NCI-H2029 (cell line): ENCODE measurements around the gene FAM120B.

Source experiments
- DNase-seq: peaks from one replicate; lab custom pipeline; 2025; lab: John Stamatoyannopoulos, UW

The FAM120B gene

DNA sequence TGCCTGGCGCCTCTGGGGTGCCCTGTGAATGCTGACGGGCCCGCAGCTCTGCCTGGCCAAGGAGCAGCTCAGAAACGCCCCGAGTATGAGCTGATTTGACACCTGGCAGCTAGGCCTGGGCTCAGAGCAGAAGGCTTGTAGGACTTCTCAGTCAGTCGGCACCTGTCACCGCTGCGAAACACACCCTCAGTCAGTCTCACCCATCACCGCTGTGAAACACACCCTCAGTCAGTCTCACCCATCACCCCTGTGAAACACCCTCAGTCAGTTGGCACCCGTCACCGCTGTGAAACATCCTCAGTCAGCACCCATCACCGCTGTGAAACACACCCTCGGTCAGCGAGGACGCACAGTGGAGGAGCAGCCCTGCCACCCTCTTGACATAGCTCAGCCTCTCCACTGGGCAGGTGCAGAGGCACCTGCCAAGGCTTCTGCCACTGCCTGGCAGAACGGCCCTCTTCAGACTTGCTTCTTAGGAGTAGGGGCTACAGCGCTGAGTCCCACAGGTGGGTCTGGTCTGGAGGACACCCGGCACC lies 137.6 kb downstream of the FAM120B start:
- DNase-seq, result peak; percentile 78

GRCh38 chr6:170444811-170445211 lies 138.3 kb downstream of the FAM120B start:
- DNase-seq, result no peak

- DNase-seq, result no peak
Observed at GRCh38 chr6:170445487-170445886, 138.9 kb downstream of the FAM120B start.

GRCh38 chr6:170445971-170446370 lies 139.4 kb downstream of the FAM120B start:
- DNase-seq, result no peak

- no peak for DNase-seq
Observed at GRCh38 chr6:170446841-170447560, 140.4 kb downstream of the FAM120B start.

DNA sequence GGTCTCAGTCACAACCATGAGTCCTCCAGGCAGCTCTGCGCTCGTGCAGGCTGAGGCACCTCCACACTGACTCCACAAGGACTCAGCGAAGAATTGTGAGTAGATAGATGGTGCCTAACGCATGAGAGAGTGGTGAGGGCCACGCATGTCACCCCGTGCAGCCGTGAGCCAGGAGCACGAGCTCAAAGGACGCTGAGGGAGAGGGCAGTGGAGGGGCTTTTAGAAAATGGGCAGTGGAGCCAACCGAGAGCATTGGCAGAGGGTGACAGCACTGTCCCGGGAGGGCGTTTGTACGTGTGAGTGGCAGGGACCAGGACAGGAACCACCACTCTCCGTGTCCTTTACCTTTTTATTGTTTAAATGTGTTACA lies 141.0 kb downstream of the FAM120B start:
- no peak for DNase-seq

DNA sequence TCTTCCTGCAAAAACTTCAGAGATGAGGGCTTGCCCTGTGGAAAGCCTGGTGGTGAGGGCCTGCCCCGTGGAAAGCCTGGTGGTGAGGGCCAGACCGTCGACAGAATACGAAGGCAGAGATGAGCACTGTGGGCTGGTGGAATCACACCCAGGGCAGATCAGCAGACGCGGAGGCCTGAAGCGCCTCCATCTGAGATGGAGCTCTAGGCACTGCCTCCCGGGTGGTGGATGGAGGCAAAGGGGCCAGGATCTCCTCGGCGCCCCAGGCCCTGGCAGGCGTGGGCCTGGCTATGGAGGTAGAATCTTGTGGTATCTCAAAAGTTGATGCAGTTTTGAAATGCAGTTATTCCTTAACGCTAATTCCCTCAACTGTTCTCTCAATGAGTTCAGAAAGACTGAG lies 141.8 kb downstream of the FAM120B start:
- no peak for DNase-seq

GRCh38 chr6:170448751-170449630 lies 142.4 kb downstream of the FAM120B start:
- no peak for DNase-seq

DNA sequence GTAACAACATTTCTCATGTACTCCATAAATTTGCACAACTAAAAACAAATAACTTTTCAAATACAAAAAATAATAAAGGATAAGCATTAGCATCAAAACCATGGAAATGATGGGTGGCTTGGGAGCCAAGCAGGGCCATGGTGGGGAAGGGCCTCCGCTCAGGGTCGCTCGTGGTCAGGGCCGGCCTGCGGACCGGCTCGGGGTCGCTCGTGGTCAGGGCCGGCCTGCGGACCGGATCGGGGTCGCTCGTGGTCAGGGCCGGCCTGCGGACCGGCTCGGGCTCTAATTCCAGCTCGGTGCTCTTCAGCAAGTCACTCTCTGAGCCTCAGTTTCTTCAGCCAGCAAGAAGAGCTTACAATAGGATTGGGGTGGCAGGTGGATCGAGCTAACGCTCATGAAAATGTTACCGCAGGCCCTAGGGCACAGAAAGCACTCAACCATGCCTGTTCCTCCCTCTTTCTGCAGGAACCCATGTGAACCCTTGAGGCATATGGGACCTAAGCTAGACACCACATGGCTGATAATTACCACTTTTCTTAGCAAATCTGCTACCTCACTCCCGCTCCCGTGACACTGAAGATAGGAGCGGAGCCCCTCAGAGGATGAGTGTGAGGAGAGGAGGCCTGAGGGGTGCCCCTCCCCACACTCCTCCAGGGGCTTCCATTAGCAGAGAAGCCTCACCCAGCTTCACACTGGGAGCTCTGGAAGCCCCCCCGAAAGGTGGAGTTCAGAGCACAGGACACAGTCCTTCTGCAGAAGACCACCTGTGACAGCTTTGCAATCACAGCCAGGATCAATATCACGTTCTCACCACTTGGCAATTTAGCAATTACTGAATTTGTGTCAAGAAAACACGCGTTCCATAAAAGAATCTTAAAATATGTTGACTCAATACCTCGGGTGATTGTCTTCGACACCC lies 143.5 kb downstream of the FAM120B start:
- DNase-seq, result no peak

DNA sequence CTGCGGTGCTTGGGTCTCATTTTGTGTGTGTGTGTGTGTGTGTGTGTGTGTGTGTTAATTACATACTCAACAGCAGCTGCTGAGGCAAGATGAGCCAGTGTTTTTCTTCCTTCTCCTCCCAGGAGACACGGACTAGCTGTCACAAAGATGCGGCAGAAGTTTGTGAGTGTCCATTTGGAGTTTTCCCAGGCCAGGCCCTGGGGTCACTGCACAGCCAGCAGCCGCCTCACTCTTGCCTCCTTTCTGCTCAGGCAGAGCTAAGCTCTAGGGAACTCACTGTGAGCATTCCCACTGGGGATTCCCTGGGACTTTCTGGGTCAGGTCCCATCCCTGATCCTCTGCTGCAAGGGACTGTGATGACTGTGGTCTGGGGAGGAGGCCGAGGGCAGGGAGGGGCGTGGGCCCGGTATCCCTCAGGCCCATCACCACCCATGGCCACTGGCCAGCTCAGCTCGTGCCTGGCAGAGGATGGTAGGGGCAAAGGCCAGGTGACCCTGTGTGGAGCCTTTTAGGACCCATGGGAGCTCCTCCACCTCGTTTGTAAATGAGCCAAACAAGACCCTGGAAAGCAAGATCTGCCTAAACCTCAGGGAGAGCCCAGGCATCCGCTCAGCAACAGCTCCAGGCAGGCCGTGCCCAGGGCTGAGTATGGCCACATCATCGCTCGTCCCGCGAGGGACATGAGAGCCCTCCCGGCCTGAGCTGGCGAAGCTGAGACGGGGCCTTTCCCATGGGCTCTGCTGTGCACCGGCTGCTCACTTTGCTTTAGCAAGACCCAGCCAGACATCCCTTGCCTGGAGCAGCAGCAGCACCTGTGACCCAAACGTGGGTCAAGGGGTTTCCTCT lies 144.6 kb downstream of the FAM120B start:
- DNase-seq, result no peak

GRCh38 chr6:170451762-170452651 lies 145.4 kb downstream of the FAM120B start:
- no peak for DNase-seq

- no peak for DNase-seq
Observed at GRCh38 chr6:170452767-170453545, 146.4 kb downstream of the FAM120B start.

DNA sequence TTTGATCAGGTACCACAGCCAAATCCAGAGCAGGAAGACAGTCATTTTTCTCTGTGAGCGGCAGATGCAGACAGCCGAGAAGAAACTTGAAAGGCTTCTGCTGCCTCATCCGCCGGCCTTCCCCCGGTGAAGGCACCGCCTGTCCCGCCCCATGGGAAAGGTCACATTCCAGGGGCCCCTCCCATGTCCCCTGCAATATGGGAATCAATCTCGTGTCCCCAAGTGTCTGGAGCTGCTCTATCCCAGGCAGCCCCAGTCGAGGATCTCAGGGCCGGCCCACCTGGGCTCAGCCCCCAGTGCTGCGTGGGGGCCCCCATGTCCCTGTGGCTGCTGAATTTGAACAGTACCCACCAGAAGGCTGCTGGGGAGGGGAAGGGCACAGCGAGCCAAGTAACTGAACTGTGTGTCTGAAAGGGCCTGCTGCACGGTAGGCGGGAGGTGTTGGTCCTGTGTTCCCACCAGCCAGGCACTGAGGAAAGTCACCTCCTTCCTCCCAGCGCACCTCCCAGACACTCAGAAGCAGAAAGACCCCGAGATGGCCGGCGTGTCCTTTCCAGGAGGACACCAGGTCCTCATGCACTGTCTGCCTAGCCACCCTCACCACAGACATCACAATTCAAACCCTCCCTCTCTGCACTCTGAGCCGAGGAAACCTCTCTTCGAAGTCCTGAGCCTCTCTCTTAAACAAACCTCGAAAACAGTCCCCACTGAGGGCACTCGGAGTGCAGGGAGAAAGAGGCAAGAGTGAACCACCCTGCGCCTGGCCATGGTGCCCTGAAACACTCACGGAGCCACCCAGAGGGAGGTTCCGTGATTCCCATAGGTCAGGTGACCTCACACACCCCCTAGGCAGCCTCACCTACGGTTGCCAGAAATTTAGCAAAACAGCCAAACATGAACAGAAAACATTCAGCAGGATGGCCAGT lies 147.3 kb downstream of the FAM120B start:
- DNase-seq, result no peak

GRCh38 chr6:170454512-170455285 lies 148.1 kb downstream of the FAM120B start:
- DNase-seq, result no peak

DNA sequence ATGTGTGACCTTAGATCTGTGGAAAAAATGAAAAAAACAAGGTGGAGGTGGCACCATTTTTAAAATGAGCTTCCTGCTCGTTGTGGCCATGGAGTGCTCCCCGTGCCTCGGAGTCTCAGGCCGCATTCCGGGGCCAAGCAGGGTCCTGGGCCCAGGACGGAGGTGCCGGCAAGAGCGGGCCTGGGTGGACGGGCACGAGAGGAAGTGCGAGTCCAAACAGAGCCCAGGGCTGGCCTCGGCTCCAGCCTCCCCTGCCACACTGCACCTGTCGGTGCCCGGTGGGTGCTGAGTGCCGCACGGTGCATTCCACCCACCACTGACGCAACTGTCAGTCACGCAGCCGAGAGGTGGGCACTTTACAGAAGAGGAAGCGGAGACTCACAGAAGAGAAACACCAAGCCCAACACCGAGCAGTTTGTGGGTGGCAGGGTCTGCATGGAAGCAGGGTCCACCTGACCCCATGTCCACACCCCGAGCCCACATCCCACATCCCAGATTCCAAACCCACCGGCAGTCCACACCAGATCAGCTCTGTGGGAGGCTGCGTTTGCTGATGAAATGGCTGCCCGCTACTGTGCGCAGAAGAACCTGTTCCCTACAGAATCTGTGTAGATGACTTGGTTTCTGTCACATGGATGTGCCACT lies 148.9 kb downstream of the FAM120B start:
- no peak for DNase-seq

DNA sequence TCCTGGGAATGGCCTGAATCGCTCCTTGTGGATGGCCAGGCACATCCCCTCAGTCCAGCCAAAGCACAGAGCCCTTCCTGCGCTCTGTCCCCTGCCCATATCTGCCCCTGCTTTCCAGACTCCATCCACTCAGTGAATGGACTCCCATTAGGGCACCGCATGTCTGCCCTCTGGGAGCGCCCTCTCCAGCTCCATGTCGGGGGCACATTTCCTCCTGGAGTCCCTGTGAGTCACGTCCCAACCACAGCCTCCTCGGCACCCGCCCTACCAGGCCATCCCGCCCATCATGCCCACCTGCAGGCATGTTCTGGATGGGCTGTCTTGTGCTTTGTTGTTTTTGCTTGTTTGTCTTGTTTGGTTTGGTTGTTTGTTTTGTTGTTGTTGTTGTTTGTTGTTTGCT lies 149.8 kb downstream of the FAM120B start:
- DNase-seq, result no peak
